NCI-H2171 treated with DMSO at 0.1 percent for 48 hours (cell line): ENCODE measurements around the gene HTR3A.
"Not testable (repeated sequence)": the region's sequence is repeated elsewhere in the genome, so short reads cannot be mapped to it uniquely, and the experiment has no call there.

Experiments
- DNase-seq: peaks from one replicate; lab custom pipeline; 2025; lab: John Stamatoyannopoulos, UW

The HTR3A gene

DNA sequence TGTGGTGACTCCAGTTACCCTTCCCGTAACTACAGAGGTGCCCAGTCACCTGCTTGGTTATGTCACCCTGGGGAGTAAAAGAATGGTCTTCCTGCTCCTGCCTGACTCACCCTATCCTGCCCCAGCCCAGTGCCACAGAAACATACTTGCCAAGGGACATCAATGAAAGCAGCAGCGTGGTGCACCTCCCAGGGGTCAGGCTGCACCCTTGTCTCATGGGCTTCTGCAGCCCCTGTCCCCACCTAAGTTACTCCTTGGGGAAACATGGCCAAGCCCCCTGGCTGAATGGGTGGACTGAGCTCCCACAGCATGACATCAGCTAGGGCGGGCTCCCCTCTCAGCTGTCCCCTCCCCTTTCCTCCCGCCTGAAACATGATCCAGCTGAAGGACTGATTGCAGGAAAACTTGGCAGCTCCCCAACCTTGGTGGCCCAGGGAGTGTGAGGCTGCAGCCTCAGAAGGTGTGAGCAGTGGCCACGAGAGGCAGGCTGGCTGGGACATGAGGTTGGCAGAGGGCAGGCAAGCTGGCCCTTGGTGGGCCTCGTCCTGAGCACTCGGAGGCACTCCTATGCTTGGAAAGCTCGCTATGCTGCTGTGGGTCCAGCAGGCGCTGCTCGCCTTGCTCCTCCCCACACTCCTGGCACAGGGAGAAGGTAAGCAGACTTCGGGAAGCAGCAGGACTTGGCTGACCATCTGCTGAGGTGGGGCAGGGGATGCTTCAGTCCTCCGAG lies at the start of gene HTR3A:
HTR3A (plus strand) TSS at position 368 of the 730 bp plus-strand sequence; CDS start at position 586, 218 bp downstream.
- peak; percentile 92 for DNase-seq

DNA sequence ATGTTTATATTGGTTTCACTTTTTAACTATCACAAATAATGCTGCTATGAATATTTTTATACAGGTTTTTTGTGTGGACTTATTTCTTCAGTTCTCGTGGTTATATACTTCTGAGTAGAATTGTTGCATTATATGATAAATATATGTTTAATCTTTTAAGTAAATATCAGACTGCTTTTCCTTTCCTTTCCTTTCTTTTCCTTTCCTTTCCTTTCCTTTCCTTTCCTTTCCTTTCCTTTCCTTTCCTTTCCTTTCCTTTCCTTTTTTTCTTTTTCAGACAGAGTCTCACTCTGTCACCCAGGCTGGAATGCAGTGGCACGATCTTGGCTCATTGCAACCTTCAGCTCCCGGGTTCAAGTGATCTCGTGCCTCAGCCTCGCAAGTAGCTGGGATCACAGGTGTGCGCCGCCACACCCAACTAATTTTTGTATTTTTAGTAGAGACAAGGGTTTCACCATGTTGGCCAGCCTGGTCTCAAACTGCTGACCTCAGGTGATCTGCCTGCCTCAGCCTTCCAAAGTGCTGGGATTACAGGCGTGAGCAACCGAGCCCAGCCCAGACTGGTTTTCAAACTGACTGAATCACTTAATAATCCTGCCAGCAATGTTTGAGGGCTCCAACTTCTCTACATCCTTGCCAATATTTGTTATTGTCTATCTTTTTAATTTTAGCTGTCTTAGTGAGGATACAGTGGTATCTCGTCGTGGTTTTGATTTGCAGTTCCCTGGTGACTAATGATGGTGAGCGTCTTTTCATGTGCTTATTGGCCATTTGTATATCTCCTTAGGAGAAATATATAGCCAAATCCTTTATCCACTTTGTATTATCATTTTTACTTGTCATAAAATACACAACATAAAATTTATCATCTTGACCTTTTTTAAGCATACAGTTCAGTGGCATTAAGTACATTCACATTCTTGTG lies 48.4 kb upstream of the HTR3A start:
- no peak for DNase-seq

DNA sequence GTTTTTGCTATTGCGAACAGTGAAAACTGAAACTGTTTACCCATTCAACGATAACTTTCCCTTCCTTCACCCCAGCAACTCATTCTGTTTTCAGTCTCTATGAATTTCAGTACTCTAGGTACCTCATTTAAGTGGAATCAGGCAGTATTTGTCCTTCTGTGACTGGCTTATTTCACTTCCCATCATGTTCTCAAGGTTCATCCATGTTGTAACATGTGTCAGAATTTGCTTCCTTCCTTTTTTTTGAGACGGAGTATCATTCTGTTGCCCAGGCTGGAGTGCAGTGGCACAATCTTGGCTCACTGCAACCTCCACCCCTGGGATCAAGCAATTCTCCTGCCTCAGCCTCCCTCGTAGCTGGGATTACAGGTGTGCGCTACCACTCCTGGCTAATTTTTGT lies 46.6 kb upstream of the HTR3A start:
- no peak for DNase-seq

- no peak for DNase-seq
These were observed 42.1 kb upstream of the HTR3A start for GRCh38 chr11:113932788-113933187.

DNA sequence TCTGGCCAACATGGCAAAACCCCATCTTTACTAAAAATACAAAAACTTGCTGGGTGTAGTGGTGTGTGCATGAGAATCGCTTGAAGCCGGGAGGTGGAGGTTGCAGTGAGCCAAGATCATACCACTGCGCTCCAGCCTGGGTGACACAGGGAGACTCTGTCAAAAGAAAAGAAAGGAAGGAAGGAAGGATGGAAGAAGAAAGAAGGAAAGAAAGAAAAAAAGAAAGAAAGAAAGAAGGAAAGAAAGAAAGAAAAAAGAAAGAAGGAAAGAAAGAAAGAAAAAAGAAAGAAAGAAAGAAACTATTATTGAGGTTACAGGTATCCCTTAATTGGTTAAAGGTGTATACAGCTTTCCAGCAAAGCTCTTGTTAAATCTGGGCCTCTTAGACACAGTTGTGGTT lies 40.7 kb upstream of the HTR3A start:
- not testable (repeated sequence) for DNase-seq

DNA sequence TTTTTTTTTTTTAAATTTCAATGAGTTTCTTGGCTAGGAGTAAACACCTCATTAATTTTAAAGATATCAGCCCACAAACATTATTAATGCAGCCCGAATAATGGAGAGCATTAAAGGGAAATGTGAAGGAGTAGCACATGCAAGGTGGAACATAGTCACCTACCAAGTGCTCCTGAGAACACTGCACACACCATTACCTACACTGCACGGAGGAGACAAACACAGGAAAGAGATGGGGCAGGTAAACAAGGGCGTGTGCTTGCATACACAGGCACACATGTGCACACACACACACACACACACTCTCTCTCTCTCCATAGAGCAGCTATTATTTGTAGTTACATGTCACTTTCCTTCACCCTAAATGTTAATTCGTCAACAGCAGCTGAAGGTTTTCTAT lies 40.1 kb upstream of the HTR3A start:
- no peak for DNase-seq

DNA sequence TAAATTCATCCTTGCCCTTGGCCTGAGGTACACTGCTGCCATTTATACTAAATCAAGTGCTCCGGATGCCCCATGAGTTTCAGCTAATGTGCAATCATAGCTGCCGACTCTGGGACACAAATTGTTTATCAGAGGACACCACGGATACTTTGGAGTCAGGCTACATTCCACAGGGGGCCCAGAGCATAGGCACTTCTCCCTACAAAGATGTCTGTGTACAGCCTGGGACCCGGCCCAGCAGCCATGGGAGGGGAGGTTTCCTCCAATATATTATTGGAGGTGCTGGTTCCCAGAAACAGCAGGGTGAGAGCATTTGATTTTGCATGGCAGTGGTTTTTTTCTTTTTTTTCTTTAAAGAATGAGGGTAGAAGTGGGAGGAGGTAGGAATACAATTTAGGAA lies 39.0 kb upstream of the HTR3A start:
- DNase-seq = no peak

GRCh38 chr11:113937918-113938317 lies 37.0 kb upstream of the HTR3A start:
- DNase-seq = no peak

- no peak for DNase-seq
These were observed 32.7 kb upstream of the HTR3A start for GRCh38 chr11:113942256-113942655.

- DNase-seq = not testable (repeated sequence)
These were observed 28.7 kb upstream of the HTR3A start for GRCh38 chr11:113946162-113946561.

GRCh38 chr11:113947994-113948393 lies 26.9 kb upstream of the HTR3A start:
- DNase-seq = no peak

- DNase-seq = no peak
These were observed 25.0 kb upstream of the HTR3A start for GRCh38 chr11:113949891-113950290.

- no peak for DNase-seq
These were observed 23.4 kb upstream of the HTR3A start for GRCh38 chr11:113951537-113951936.

GRCh38 chr11:113952070-113952469 lies 22.8 kb upstream of the HTR3A start:
- DNase-seq = no peak

- no peak for DNase-seq
These were observed 22.3 kb upstream of the HTR3A start for GRCh38 chr11:113952588-113952987.

DNA sequence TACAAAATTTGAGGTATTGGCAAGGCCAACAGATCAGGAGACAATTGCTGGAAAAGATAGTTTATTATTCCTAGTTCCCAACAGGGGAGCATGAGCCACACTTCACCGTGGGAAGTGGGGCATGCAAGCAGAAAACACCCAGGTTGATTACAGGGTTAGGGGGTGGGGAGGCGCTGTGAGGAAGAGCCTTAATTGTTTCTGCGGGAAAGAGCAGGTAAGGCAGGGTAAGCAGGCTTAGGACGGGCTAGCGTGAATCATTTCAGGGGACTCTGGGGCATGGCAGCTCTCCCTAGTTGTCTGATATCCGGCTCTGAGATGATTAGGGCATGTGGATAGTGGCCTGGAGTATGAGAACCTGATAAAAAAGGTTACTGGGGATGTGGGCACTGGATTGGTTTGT lies 20.7 kb upstream of the HTR3A start:
- DNase-seq = no peak

DNA sequence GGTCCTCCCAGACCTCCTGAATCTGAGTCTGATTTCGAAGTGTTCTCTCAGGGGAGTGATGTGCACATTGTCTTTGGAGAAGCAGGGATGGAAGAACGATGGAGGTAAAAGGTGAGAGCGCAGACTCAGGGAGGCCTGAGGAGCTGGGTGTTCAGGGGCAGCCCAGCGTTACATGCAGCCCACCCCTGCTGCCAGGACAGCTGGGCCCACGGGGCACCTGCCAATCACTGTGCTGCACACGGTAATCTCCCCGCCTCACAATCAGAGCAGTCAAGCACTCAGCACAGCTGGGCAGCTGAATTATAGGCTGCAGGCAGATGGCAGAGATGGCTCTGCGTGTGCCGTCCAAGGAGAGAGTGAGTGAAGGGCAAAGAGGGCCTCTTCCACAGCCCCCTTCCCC lies 17.9 kb upstream of the HTR3A start:
- DNase-seq = peak; percentile 89

DNA sequence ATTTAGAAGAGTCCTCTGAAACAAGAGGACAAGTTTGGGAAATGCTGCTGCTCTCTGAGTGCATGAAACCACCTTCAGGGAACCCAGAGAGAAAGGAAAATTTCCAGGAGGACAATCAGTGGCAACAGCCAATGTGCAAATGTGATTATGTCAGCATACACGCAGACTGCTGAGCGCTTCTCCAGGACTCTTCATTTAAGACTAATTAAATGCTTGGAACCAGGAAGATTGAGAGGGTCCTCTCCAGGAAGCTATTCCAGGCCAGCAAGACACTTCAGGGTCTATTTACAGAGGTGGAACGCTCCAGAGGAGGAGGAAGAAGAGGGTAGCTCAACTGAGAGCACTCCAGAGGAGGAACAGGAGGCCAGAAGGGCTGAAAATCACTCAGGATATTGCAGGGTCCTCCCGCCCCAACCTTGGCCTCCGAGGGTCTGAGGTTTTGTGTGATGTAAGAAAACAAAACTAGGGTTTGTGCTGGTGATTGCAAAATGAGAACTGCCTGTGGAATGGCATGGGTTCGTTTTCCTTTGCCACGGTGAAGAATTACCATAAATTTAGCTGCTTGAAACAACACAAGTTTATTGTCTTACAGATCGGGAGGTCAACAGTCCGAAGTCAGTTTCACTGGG lies 14.1 kb upstream of the HTR3A start:
- DNase-seq = no peak

DNA sequence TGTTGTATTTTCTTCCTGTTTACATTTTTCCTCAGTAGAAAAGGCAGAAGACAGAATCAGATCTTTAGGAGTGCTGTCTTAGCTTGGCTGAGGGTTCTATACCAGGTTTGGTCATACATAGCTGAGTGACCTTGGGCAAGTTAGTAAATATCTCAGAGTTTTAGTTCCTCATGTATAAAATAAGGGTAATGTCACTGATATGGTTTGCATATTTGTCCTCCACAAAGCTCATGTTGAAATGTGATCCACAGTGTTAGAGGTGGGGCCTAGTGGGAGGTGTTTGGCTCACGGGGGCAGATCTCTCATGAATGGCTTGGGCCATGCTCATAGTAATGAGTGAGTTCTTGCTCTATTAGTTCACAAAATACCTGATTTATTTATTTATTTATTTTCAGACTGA lies 7.5 kb upstream of the HTR3A start:
- DNase-seq = no peak

GRCh38 chr11:113971506-113972195 lies 3.3 kb upstream of the HTR3A start:
- DNase-seq = no peak

DNA sequence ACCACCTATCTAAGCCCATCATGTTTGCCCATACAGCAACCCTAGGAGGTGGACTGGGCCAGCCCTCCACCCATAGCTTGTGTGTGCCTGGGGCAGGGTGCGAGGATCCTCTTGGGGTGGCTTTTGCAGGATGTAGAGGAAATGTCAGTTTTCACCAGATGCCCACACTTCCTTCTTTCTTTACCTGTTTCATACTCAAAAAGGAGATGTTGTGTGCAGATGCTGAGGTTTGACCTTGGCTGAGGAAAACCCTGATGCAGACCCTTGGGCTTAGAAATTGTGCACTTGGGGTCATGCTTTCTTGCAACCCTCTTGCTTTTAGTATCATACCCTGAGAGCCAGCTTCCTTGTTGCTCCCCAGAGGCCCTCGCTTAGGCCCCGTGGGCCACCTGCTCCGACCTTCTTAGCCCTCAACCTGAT lies 2.2 kb downstream of the HTR3A start:
- no peak for DNase-seq

GRCh38 chr11:113977701-113978100 lies 2.8 kb downstream of the HTR3A start:
- DNase-seq = no peak
